NOMO-1 treated with DMSO at 0.1 percent for 48 hours (cell line): ENCODE measurements around the gene GIMAP4.
A peak's percentile ranks its signal among the peaks of the same experiment; 100 is the strongest.
"Not testable (repeated sequence)": the region's sequence is repeated elsewhere in the genome, so short reads cannot be mapped to it uniquely, and the experiment has no call there.

Experiments
- DNase-seq: peaks from one replicate; lab custom pipeline; 2025; ENCODE audit not compliant: unreplicated experiment; lab: John Stamatoyannopoulos, UW

Gene GIMAP4

DNA sequence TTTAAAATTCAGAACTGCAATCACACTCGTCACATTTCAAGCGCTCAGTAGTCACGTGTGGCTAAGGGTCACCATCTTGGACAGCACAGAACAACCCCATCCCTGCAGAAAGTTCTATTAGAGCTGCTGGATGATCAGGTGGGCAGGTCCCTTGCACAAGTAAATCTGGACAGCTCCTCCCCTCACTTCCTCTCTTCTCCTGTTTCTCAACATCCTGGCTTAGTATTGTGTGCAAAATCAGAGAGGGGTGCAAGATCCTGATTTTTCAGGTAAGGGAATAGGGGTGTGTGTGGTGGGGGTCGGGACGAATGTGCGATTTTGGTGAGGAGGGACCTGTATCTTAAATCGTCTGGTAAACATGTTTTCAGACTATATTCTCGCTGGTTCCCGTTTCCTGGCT is at the start of gene GIMAP4:
TSS of gene GIMAP4 (plus strand) at position 222 of the 400 bp plus-strand sequence. CDS start 2,512 bp downstream, outside the sequence.
- peak; percentile 18 for DNase-seq

GRCh38 chr7:150519310-150519709 is 47.9 kb upstream of the GIMAP4 start:
- DNase-seq, result no peak

- DNase-seq, result no peak
Observed at GRCh38 chr7:150520145-150520544, 47.0 kb upstream of the GIMAP4 start.

GRCh38 chr7:150522931-150523330 is 44.3 kb upstream of the GIMAP4 start:
- DNase-seq, result not testable (repeated sequence)

DNA sequence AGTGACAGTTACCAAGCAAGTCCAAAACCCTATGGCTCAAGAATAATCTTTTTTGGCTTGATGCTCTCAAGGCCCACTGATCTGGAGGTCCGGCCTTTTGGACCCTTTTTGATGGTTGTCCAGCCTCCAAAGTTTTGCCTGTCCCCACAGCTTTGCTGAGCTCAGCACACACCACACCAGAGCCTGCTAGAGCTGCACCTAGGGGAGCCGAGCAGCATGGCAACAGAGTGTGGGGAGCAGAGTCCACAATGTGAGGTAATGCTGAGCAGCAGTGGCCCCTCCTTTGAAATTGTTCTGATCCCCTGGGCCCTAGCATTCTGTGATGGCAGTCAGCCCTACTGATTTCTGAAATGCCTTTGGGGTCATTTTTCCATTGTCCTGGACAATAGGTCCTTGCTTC is 43.2 kb upstream of the GIMAP4 start:
- DNase-seq, result no peak

- DNase-seq, result no peak
Observed at GRCh38 chr7:150531704-150532103, 35.5 kb upstream of the GIMAP4 start.

- no peak for DNase-seq
Observed at GRCh38 chr7:150538259-150538658, 28.9 kb upstream of the GIMAP4 start.

GRCh38 chr7:150553163-150553562 is 14.0 kb upstream of the GIMAP4 start:
- no peak for DNase-seq

DNA sequence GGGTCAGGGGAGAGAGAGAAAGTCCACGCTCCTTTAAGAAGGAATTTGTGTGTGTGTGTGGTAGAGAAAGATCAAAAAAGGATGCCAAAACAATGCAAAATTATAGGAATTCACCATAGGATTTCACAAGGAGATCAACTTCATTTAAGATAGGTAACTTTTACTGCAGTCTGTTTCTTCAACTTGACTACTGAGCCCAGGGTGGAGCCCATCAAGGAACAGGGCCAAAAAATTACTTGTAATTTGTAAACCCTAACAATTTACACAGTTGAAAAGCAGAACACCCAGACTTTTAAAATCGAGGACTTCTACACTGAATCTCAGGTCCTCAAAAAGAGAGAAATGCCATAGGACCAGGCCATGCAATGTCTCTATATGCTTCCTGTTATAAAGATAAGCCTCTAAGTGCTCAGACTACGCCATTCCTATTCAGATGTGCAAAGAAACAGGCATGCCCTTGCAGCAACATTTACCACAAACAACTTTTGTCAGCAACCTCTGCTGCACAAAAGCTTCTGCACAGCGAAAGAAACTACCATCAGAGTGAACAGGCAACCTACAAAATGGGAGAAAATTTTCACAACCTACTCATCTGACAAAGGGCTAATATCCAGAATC is 10.6 kb upstream of the GIMAP4 start:
- DNase-seq, result no peak

DNA sequence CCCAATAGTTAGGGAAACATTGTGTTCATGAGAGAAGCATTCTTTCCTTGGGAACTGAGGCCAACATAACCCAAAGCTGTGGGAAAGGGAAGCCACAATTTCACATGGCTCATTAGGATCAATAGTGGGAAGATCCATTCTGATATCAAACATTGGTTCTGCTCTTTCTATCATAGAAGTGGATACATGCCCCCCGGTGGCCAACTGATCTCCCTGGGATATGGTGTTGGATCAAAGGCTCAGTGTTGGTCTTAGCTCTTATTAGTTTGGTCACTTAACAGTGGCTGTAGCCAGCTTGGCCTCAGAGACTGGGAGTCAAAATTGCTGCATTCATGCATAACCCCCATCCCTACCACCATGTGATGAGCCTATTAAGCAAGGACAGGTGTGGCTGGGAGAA is 6.7 kb upstream of the GIMAP4 start:
- no peak for DNase-seq

DNA sequence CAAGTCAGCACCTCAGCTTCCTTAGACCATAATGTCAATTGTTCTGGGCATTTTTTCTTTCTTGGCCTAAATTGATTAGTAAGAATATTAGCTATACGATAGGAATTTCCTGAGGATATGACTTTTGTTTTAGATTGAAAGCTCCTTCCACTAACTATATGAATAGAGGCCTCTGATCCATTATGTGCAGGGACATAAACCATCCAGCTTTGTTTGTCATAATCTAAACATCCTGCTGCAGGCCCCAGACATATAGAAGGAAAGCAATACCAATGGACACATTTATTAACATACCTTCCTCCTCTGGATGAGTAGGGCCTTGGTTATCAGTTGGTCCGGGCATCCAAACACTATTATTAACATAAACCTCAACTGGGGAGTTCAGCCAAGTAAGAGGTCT is 4.3 kb upstream of the GIMAP4 start:
- no peak for DNase-seq

GRCh38 chr7:150564006-150564405 is 3.2 kb upstream of the GIMAP4 start:
- no peak for DNase-seq

DNA sequence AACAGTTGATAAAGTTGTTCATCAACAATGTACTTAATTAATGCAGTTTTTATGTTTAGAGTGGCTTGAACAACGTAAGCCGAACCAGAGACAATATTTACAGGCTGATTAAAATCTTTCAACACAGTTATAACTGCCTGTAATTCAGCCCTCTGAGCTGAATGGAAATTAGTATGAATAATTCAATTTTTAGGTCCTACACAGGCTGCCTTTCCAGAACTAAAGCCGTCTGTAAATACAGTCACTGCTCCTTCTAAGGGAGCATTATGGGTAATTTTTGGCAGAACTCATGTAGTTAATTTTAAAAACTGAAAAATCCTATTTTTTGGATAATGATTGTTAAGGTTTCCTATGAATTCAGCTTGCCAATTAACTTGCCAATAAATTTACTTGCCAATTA is 2.6 kb upstream of the GIMAP4 start:
- DNase-seq, result no peak

GRCh38 chr7:150565239-150565638 is 2.0 kb upstream of the GIMAP4 start:
- no peak for DNase-seq

GRCh38 chr7:150566123-150566522 is 1.1 kb upstream of the GIMAP4 start:
- no peak for DNase-seq

GRCh38 chr7:150566572-150566971 is 618 bp upstream of the GIMAP4 start:
- DNase-seq, result no peak

DNA sequence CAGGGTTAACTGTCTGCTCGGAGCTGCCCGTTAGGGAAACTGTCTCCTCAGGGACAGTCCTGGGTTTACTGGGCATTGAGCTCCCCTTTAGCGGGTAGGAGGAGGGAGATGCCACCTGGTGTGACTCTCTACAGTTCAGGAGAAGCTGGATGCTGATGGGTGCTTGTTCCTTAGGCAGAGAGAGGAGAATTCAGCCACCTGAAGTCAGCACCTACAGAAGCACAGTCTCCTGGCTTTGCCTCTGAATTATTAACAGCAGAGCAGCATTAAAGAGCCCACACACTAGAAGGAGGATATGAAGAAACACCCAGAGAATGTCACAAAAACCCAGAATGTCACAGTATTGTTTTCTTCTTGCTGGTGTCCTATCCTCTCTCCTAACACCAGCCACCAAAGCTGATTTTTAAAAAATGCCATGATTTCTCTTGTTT is 696 bp downstream of the GIMAP4 start:
- DNase-seq, result no peak

GRCh38 chr7:150568714-150569113 is 1.5 kb downstream of the GIMAP4 start:
- no peak for DNase-seq

DNA sequence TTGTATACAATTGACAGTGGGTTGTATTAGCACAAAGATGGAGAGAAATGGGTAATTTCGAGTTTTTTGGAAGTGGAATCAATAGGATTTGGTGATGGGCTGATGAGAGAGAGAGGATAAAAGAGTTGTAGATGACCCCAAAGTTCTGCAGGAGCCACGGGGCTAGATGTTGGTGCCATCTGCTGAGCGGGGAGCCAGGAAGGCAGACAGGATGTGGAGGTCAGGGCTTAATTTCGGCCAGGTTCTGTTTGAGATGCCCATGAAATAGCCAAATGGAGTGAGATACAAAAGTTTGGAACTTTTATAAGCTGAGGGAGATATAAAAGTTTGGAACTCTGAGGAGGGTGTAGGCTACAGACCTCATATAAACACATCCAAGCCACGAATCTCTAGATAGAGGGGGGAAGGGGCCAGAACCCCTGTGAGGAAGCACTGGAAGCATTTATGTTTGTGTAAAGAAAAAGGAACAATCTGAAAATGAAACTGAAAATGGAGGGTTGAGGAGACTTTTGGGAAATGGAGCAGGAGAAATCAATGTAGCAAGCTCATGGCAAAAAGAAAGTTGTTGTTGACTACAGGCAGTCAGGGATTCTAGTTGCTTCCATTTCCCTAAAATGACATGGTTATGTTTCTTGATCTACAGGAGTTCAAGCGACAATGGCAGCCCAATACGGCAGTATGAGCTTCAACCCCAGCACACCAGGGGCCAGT is 2.2 kb downstream of the GIMAP4 start:
- DNase-seq, result no peak

GRCh38 chr7:150570556-150571465 is 3.6 kb downstream of the GIMAP4 start:
- DNase-seq, result no peak

- no peak for DNase-seq
Observed at GRCh38 chr7:150572496-150572895, 5.3 kb downstream of the GIMAP4 start.
